Mesothelial cell of epicardium (in vitro differentiated cells): Measurements from ENCODE around the gene MACROD2. TPM values are rescaled to one million over a fixed set of nuclear protein-coding genes. Genes with fewer than 3 reads are reported as not detected.

Source experiments
- DNase-seq, 2 experiments: peaks; one replicate each; pipeline ENCODE4 v3.0.0; 2021; ENCODE audit warnings: low spot score in 2 of 2; ENCODE audit not compliant: unreplicated experiment in 2 of 2
- H3K27ac Mint-ChIP-seq: 2 replicates; pipeline ENCODE4 v1.8.0; 2021; ENCODE audit warnings: mixed read lengths
- H3K27me3 Mint-ChIP-seq: 2 replicates; pipeline ENCODE4 v1.8.0; 2021; ENCODE audit warnings: low read depth, mixed read lengths
- H3K36me3 Mint-ChIP-seq: 2 replicates; pipeline ENCODE4 v1.8.0; 2021; ENCODE audit warnings: mixed read lengths
- H3K4me1 Mint-ChIP-seq: 2 replicates; pipeline ENCODE4 v1.8.0; 2021; ENCODE audit warnings: mixed read lengths
- H3K4me3 Mint-ChIP-seq: 2 replicates; pipeline ENCODE4 v1.8.0; 2021; ENCODE audit warnings: mild to moderate bottlenecking, moderate library complexity, mixed read lengths
- H3K9me3 Mint-ChIP-seq: 2 replicates; pipeline ENCODE4 v1.8.0; 2021; ENCODE audit warnings: mixed read lengths
- CTCF ChIP-seq: fragments of 200-600 bp; sonication (generic); IDR thresholded peaks from one replicate; pipeline ENCODE4 v1.5.0; 2021; ENCODE audit warnings: antibody characterized with exemption; ENCODE audit not compliant: unreplicated experiment
- total RNA-seq: library from RNA; stranded (reverse); gene quantifications from 3 replicates; pipeline ENCODE4 v1.2.1, GENCODE V29; 2021

Gene MACROD2
- total RNA-seq, 1 donor from 2014 or later = 10.0 TPM

- peaks cover 2% of the 10 kb centered on the region for H3K36me3 Mint-ChIP-seq
- no peak overlapping the region for H3K27ac Mint-ChIP-seq
- peaks cover 14% of the 10 kb centered on the region for H3K4me1 Mint-ChIP-seq
- peaks cover 4% of the 10 kb centered on the region for H3K9me3 Mint-ChIP-seq
- TF ChIP-seq CTCF = no peak
- DNase-seq = no peak
- no peaks in the 10 kb centered on the region for H3K27me3 Mint-ChIP-seq
- no peak overlapping the region for H3K4me3 Mint-ChIP-seq
Observed at GRCh38 chr20:16095226-16095625, 2099.9 kb downstream of the MACROD2 start.

- no peaks in the 10 kb centered on the region for H3K36me3 Mint-ChIP-seq
- no peaks in the 10 kb centered on the region for H3K27me3 Mint-ChIP-seq
- no peak for TF ChIP-seq CTCF
- H3K9me3 Mint-ChIP-seq = no peaks in the 10 kb centered on the region
- H3K4me3 Mint-ChIP-seq = no peak overlapping the region
- H3K4me1 Mint-ChIP-seq = peaks cover 18% of the 10 kb centered on the region
- no peak for DNase-seq
- H3K27ac Mint-ChIP-seq = no peak overlapping the region
Observed at GRCh38 chr20:16096756-16097326, 2101.5 kb downstream of the MACROD2 start.

GRCh38 chr20:16097788-16098187, 2102.5 kb downstream of the MACROD2 start:
- no peak for TF ChIP-seq CTCF
- DNase-seq = no peak
- no peaks in the 10 kb centered on the region for H3K36me3 Mint-ChIP-seq
- H3K9me3 Mint-ChIP-seq = no peaks in the 10 kb centered on the region
- H3K4me3 Mint-ChIP-seq = no peak overlapping the region
- no peak overlapping the region for H3K27ac Mint-ChIP-seq
- H3K27me3 Mint-ChIP-seq = no peaks in the 10 kb centered on the region
- peaks cover 18% of the 10 kb centered on the region for H3K4me1 Mint-ChIP-seq

GRCh38 chr20:16098890-16099639, 2103.7 kb downstream of the MACROD2 start:
- Mint-ChIP-seq H3K4me1 (peaks cover 18% of the 10 kb centered on the region), H3K27me3 (no peaks in the 10 kb centered on the region), H3K4me3 (no peak overlapping the region)

GRCh38 chr20:16100111-16100510, 2104.8 kb downstream of the MACROD2 start:
- no peak overlapping the region for H3K27ac Mint-ChIP-seq
- DNase-seq = no peak
- TF ChIP-seq CTCF = no peak
- H3K36me3 Mint-ChIP-seq = no peaks in the 10 kb centered on the region
- no peak overlapping the region for H3K4me3 Mint-ChIP-seq
- no peaks in the 10 kb centered on the region for H3K27me3 Mint-ChIP-seq
- peaks cover 18% of the 10 kb centered on the region for H3K4me1 Mint-ChIP-seq
- no peaks in the 10 kb centered on the region for H3K9me3 Mint-ChIP-seq

More at GRCh38 chr20:16098890-16099639, 2103.7 kb downstream of the MACROD2 start:
- no peak for TF ChIP-seq CTCF
- no peaks in the 10 kb centered on the region for H3K9me3 Mint-ChIP-seq
- no peak for DNase-seq
- H3K27ac Mint-ChIP-seq = no peak overlapping the region
- no peaks in the 10 kb centered on the region for H3K36me3 Mint-ChIP-seq
